ENCODE measurements around the gene SCAMP3.

DNA sequence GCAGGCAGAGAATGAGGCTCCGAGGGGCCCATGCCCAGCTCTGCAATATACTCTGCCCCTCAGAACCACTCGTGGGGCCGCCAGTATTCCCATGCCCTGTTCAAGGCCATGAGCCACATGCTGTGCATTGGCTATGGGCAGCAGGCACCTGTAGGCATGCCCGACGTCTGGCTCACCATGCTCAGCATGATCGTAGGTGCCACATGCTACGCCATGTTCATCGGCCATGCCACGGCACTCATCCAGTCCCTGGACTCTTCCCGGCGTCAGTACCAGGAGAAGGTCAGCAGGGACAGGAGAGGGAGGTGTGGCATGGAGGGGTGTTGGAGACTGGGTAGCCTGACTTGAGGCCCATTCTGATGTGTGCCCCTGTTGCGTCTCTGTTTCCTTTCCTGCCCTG, 22.3 kb upstream of the SCAMP3 start:
- TF ChIP-seq, protein P1, sequence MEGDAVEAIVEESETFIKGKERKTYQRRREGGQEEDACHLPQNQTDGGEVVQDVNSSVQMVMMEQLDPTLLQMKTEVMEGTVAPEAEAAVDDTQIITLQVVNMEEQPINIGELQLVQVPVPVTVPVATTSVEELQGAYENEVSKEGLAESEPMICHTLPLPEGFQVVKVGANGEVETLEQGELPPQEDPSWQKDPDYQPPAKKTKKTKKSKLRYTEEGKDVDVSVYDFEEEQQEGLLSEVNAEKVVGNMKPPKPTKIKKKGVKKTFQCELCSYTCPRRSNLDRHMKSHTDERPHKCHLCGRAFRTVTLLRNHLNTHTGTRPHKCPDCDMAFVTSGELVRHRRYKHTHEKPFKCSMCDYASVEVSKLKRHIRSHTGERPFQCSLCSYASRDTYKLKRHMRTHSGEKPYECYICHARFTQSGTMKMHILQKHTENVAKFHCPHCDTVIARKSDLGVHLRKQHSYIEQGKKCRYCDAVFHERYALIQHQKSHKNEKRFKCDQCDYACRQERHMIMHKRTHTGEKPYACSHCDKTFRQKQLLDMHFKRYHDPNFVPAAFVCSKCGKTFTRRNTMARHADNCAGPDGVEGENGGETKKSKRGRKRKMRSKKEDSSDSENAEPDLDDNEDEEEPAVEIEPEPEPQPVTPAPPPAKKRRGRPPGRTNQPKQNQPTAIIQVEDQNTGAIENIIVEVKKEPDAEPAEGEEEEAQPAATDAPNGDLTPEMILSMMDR (IDR thresholded peaks at IDR 0.05) = no peak
- no peak for TF ChIP-seq POLR2A (IDR thresholded peaks at IDR 0.05)
- no peak for TF ChIP-seq EP300 (IDR thresholded peaks at IDR 0.05)

All from ovary (tissue), 3 donors.